Activated CD8-positive, alpha-beta memory T cell treated with anti-CD3 and anti-CD28 coated beads, Interleukin-2, amount 50 U/mL, for 1 hour (primary cell): ENCODE data around the gene BCL11B.

Experiments
- DNase-seq: peaks from one replicate; pipeline ENCODE4 v3.0.0-alpha.2; 2020; ENCODE audit errors: extremely low read depth

Gene BCL11B

GRCh38 chr14:99159341-99160340 lies 112.4 kb downstream of the BCL11B start:
- no peak for DNase-seq

- DNase-seq = no peak
Observed at GRCh38 chr14:99158646-99159165, 113.3 kb downstream of the BCL11B start.

GRCh38 chr14:99158150-99158549 lies 113.8 kb downstream of the BCL11B start:
- DNase-seq = no peak

GRCh38 chr14:99157676-99158075 lies 114.3 kb downstream of the BCL11B start:
- DNase-seq = no peak

- DNase-seq = no peak
Observed at GRCh38 chr14:99157246-99157645, 114.8 kb downstream of the BCL11B start.

GRCh38 chr14:99156814-99157213 lies 115.2 kb downstream of the BCL11B start:
- no peak for DNase-seq

- DNase-seq = no peak
Observed at GRCh38 chr14:99156090-99156425, 115.9 kb downstream of the BCL11B start.

- no peak for DNase-seq
Observed at GRCh38 chr14:99155173-99156089, 116.6 kb downstream of the BCL11B start.

GRCh38 chr14:99150236-99150635 lies 121.8 kb downstream of the BCL11B start:
- DNase-seq = no peak

GRCh38 chr14:99148861-99149610 lies 123.0 kb downstream of the BCL11B start:
- no peak for DNase-seq

GRCh38 chr14:99148131-99148530 lies 123.9 kb downstream of the BCL11B start:
- no peak for DNase-seq

- no peak for DNase-seq
Observed at GRCh38 chr14:99147366-99147740, 124.6 kb downstream of the BCL11B start.

- DNase-seq = no peak
Observed at GRCh38 chr14:99146616-99147365, 125.2 kb downstream of the BCL11B start.

GRCh38 chr14:99145307-99145706 lies 126.7 kb downstream of the BCL11B start:
- no peak for DNase-seq

- DNase-seq = no peak
Observed at GRCh38 chr14:99143793-99144192, 128.2 kb downstream of the BCL11B start.

- no peak for DNase-seq
Observed at GRCh38 chr14:99143126-99143525, 128.9 kb downstream of the BCL11B start.

- no peak for DNase-seq
Observed at GRCh38 chr14:99141236-99141635, 130.8 kb downstream of the BCL11B start.

GRCh38 chr14:99138999-99139865 lies 132.8 kb downstream of the BCL11B start:
- DNase-seq = no peak

- no peak for DNase-seq
Observed at GRCh38 chr14:99137913-99138571, 134.0 kb downstream of the BCL11B start.
